ENCODE measurements around the gene SNX11.
A peak's percentile ranks its signal among the peaks of the same experiment; 100 is the strongest.
"Not testable (repeated sequence)": the region's sequence is repeated elsewhere in the genome, so short reads cannot be mapped to it uniquely, and the experiment has no call there.

SNX11 gene

DNA sequence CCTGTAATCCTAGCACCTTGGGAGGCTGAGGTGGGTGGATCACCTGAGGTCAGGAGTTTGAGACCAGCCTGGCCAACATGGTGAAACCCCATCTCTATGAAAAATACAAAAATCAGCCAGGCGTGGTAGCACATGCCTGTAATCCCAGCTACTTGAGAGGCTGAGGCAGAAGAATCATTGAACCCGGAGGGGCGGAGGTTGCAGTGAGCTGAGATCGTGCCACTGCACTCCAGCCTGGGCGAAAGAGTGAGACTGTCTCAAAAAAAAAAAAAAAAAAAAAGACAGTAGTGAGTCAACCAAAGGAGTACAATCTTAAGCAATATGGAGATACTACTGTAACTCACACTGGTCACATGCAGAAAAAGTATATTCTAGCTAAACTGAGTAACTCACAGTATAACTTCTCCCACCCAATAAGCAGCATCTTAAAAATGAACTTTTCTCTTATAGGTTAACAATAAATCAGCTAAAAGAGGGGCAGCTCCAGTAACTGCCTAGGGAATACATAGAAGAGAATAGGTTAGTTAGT lies 33.9 kb upstream of the SNX11 start:
- not testable (repeated sequence) for H3K9me3 ChIP-seq (ENCODE audit: control insufficient read depth, insufficient read depth, low read length); H3K4me1 ChIP-seq (ENCODE audit: insufficient read depth, low read length); H3K9ac ChIP-seq (ENCODE audit: low read depth, low read length)
- peaks cover 22% of the 10 kb centered on the region for H3K36me3 ChIP-seq (ENCODE audit: insufficient read depth, low read length)

DNA sequence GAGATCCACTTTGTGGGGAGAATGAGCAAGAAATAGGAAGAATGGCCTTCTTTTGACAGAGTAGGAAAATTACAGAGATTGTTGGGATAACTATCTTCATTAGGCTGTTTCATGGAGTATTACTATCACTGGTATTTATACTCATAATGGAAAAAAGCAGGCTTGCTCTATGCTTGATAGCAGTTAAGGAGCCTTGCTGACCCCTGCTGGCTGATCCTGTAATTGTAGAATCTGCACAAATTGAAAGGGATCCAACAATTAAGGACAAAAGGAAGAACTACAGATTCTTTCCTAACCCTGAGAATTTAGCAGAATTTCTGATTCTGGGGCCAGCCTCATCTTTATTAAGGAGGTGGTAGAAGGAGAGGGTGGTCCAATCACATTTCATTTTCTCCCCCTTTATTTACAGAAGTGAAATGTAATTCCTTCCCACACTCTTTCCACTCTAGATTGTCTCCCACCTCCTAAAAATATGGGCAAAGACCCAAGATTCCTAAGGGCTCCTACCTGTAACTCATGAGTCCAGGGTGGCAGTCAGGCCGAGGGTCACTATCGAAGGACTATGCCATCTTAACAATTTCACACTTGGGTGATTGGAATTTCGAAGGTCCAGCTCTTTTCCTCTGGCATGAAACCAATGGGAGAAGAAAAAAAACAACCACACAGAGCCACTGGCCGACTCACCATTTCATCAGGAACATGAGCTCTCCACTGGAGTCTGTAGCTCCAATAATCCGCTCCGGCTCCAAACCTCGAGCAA lies 33.1 kb upstream of the SNX11 start:
- Histone ChIP-seq H3K9ac (ENCODE audit: low read depth, low read length) (no peak overlapping the region), H3K36me3 (ENCODE audit: insufficient read depth, low read length) (peaks cover 21% of the 10 kb centered on the region)

GRCh38 chr17:48077152-48077551 lies 30.4 kb upstream of the SNX11 start:
- H3K9ac ChIP-seq (ENCODE audit: low read depth, low read length); H3K4me1 ChIP-seq (ENCODE audit: insufficient read depth, low read length); H3K9me3 ChIP-seq (ENCODE audit: control insufficient read depth, insufficient read depth, low read length): not testable (repeated sequence)
- H3K36me3 ChIP-seq (ENCODE audit: insufficient read depth, low read length) = peaks cover 17% of the 10 kb centered on the region

More for the DNA sequence above, 33.1 kb upstream of the SNX11 start:
- H3K4me1 ChIP-seq (ENCODE audit: insufficient read depth, low read length) = no peaks in the 10 kb centered on the region
- no peaks in the 10 kb centered on the region for H3K9me3 ChIP-seq (ENCODE audit: control insufficient read depth, insufficient read depth, low read length)

- H3K36me3 ChIP-seq (ENCODE audit: insufficient read depth, low read length) = no peaks in the 10 kb centered on the region
- H3K9me3 ChIP-seq (ENCODE audit: control insufficient read depth, insufficient read depth, low read length) = no peaks in the 10 kb centered on the region
- no peak overlapping the region for H3K9ac ChIP-seq (ENCODE audit: low read depth, low read length)
- H3K4me1 ChIP-seq (ENCODE audit: insufficient read depth, low read length) = no peaks in the 10 kb centered on the region
These were observed 25.7 kb upstream of the SNX11 start for GRCh38 chr17:48081858-48082257.

DNA sequence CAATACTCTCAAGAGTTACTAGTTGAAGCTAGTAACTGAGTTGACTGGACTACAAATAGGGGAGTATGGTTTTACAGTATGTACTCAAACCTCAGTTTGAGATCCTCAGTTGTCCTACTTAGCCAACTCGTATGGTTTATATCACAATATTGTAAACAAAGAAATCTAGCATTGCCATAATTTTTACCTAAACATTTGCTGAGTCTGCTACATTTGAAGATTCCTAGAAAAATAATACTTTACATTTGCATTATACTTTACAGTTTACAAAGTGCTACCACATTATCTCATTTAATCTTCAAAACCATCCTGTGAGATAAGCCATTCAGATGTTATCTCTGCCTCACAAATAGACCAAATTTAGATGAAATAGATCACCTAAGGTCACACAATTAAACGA lies 22.6 kb upstream of the SNX11 start:
- H3K9me3 ChIP-seq (ENCODE audit: control insufficient read depth, insufficient read depth, low read length) = no peaks in the 10 kb centered on the region
- H3K4me1 ChIP-seq (ENCODE audit: insufficient read depth, low read length) = no peaks in the 10 kb centered on the region
- H3K36me3 ChIP-seq (ENCODE audit: insufficient read depth, low read length) = no peaks in the 10 kb centered on the region
- H3K9ac ChIP-seq (ENCODE audit: low read depth, low read length) = no peak overlapping the region

GRCh38 chr17:48093341-48094045 lies 14.1 kb upstream of the SNX11 start:
- Histone ChIP-seq H3K4me1 (ENCODE audit: insufficient read depth, low read length) (peaks cover 6% of the 10 kb centered on the region; the same call in 1 of the 2 replicates), H3K9me3 (ENCODE audit: control insufficient read depth, insufficient read depth, low read length) (no peaks in the 10 kb centered on the region), H3K9ac (ENCODE audit: low read depth, low read length) (no peak overlapping the region), H3K36me3 (ENCODE audit: insufficient read depth, low read length) (peaks cover 11% of the 10 kb centered on the region)

DNA sequence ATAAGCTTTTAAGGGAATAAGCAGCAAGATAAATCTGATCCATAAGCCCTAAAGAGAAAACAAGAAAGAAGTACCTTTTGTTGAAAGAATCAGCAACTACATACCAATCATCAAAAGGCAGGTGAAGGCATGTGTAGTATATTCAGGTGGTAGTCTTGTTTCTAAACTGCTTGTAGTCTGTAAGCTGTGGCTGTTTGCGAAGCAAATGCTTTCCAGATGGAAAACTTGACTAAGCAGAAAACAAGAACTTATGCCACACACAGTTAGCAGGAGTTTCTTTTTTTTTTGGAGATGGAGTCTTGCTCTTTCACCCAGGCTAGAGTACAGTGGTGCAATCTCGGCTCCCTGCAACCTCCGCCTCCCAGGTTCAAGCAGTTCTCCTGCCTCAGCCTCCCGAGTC lies 12.0 kb upstream of the SNX11 start:
- H3K9me3 ChIP-seq (ENCODE audit: control insufficient read depth, insufficient read depth, low read length) = no peaks in the 10 kb centered on the region
- H3K4me1 ChIP-seq (ENCODE audit: insufficient read depth, low read length) = peaks cover 6% of the 10 kb centered on the region; the same call in 1 of the 2 replicates
- peaks cover 11% of the 10 kb centered on the region for H3K36me3 ChIP-seq (ENCODE audit: insufficient read depth, low read length)
- H3K9ac ChIP-seq (ENCODE audit: low read depth, low read length) = no peak overlapping the region

DNA sequence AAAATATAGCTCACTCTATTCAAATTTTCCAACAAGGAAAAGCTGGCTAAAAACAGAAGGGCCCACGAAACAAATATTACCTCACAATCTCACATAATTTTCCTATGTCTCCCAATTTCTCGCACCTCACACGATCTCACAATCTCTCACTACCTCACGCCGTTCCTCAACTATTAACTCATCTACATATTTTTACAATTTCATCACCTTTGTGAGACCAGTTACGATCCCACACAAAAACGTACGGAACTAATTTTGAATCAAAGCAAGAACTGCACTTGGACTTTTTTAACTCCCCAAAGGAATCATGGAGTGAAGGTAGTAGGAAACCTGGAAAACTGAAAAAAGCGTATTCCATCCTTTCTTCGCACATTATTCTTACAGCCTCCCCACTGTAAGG lies 7.4 kb upstream of the SNX11 start:
- Histone ChIP-seq H3K4me1 (ENCODE audit: insufficient read depth, low read length) (no peaks in the 10 kb centered on the region), H3K36me3 (ENCODE audit: insufficient read depth, low read length) (no peaks in the 10 kb centered on the region), H3K9ac (ENCODE audit: low read depth, low read length) (peak overlapping the region; percentile 97), H3K9me3 (ENCODE audit: control insufficient read depth, insufficient read depth, low read length) (no peaks in the 10 kb centered on the region)

DNA sequence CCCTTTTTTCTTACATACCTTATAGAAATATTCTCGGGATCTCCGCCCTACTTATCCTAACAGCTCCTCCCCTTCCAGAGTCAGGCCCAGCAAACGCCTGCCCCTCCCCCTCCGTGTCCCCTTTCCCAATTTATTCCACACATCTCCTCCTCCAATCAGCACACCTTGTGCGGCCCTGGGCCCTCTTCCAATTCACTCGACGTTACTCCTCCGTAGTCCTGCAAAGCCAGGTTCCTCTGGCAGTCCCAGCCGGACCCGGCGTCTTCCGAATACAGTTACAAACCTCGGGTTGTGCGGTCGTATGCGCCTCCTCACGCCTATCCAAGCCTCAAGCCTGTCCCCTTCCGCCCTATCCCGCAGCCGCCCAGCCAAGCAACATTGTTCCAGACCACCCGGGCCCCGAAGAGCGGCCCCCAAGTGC lies 7.0 kb upstream of the SNX11 start:
- Histone ChIP-seq H3K36me3 (ENCODE audit: insufficient read depth, low read length) (no peaks in the 10 kb centered on the region), H3K9ac (ENCODE audit: low read depth, low read length) (peak overlapping the region; percentile 97), H3K4me1 (ENCODE audit: insufficient read depth, low read length) (no peaks in the 10 kb centered on the region), H3K9me3 (ENCODE audit: control insufficient read depth, insufficient read depth, low read length) (no peaks in the 10 kb centered on the region)

DNA sequence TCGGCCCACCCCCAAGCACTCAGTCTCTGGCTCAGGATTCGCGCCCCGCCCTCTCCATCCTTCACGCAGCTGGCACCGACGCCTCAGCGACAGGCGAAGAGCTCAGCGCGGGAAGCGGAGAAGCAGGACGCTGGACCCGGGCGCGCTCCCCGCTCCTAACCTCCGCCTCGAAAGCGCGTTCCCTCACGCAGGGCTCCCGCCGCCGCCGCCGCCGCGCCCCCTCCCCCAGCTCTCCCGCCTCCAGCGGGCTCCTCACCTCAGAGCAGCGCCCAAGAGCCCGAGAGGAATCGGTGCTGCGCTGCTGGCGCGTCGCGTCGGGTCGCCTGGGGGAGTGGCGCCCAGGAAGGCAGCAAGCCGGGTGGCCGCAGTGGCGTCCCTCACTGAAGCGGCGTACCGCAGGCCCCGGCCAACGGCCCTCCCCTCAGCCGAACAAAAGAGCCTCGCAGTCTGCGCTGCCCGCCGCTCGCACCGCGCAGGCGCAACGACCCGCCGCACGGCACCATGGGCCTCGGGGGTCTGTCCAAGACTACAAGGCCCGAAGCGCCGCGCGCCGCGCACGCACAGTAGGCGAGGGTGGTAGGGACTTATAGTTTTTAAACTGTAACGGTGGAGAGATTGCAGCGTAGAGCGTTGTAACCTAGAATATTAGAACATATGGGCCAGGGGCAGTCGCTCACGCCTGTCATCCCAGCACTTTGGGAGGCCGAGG lies 6.4 kb upstream of the SNX11 start, which contains the start of gene CBX1:
CBX1 (minus strand) TSS at position 467 of the 709 bp plus-strand sequence. CDS start 24,474 bp downstream, outside the sequence.
- Histone ChIP-seq H3K4me1 (ENCODE audit: insufficient read depth, low read length) (no peaks in the 10 kb centered on the region), H3K36me3 (ENCODE audit: insufficient read depth, low read length) (no peaks in the 10 kb centered on the region), H3K9me3 (ENCODE audit: control insufficient read depth, insufficient read depth, low read length) (no peaks in the 10 kb centered on the region), H3K9ac (ENCODE audit: low read depth, low read length) (peak within 1 kb of the TSS; percentile 97)

GRCh38 chr17:48102043-48102750 lies 5.4 kb upstream of the SNX11 start:
- H3K4me1 ChIP-seq (ENCODE audit: insufficient read depth, low read length) = no peaks in the 10 kb centered on the region
- H3K9ac ChIP-seq (ENCODE audit: low read depth, low read length) = peak overlapping the region; percentile 97
- no peaks in the 10 kb centered on the region for H3K9me3 ChIP-seq (ENCODE audit: control insufficient read depth, insufficient read depth, low read length)

GRCh38 chr17:48102798-48103715 lies 4.5 kb upstream of the SNX11 start:
- H3K9ac ChIP-seq (ENCODE audit: low read depth, low read length) = no peak overlapping the region
- no peaks in the 10 kb centered on the region for H3K9me3 ChIP-seq (ENCODE audit: control insufficient read depth, insufficient read depth, low read length)
- no peaks in the 10 kb centered on the region for H3K4me1 ChIP-seq (ENCODE audit: insufficient read depth, low read length)
- no peaks in the 10 kb centered on the region for H3K36me3 ChIP-seq (ENCODE audit: insufficient read depth, low read length)

More at GRCh38 chr17:48102043-48102750, 5.4 kb upstream of the SNX11 start:
- no peaks in the 10 kb centered on the region for H3K36me3 ChIP-seq (ENCODE audit: insufficient read depth, low read length)

DNA sequence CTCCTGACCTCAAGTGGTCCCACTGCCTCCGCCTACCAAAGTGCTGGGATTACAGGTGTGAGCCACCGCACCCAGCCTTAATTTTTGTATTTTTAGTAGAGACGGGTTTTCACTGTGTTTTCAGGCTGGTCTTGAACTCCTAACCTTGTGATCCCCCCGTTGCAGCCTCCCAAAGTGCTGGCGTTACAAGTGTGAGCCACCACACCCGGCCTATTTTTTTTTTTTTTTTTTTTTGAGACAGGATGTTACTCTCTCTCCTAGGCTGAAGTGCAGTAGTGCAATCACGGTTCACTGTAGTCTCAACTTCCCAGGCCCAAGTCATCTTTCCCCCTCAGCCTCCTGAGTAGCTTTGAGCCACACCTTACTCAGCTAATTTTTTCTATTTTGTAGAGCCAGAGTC lies 3.1 kb upstream of the SNX11 start:
- Histone ChIP-seq H3K9ac (ENCODE audit: low read depth, low read length) (no peak overlapping the region), H3K4me1 (ENCODE audit: insufficient read depth, low read length) (no peaks in the 10 kb centered on the region), H3K9me3 (ENCODE audit: control insufficient read depth, insufficient read depth, low read length) (no peaks in the 10 kb centered on the region), H3K36me3 (ENCODE audit: insufficient read depth, low read length) (no peaks in the 10 kb centered on the region)
